Natural killer cell (primary cell): ENCODE results near the gene TRIM28. TPM values are rescaled to one million over a fixed set of nuclear protein-coding genes. Genes with fewer than 3 reads are reported as not detected.
"Not testable (repeated sequence)": the region's sequence is repeated elsewhere in the genome, so short reads cannot be mapped to it uniquely, and the experiment has no call there.

Experiments used
- ATAC-seq, 3 donors: fragments of 150-1000 bp in 2 of 3; fragments of 200-7000 bp in 1 of 3; cut with Tn5 transposase; 1 replicate in 1 of 3; 2 replicates in 2 of 3; pipeline ENCODE4 v1.10.0; 2021; ENCODE audit warnings: mild to moderate bottlenecking in 2 of 3, moderate library complexity in 2 of 3
- DNase-seq, 2 donors: peaks; one replicate each; pipeline versions ENCODE4 v3.0.0 to v3.0.0-alpha.2; 2013 to 2021; ENCODE audit warnings: mixed read lengths in 1 of 2
- H3K27ac ChIP-seq: one replicate; pipeline ENCODE4 v1.5.1; 2013; ENCODE audit warnings: mild to moderate bottlenecking, low read length
- H3K27me3 ChIP-seq: one replicate; pipeline ENCODE4 v1.6.1; 2013; ENCODE audit warnings: low read length; ENCODE audit not compliant: control insufficient read depth, insufficient read depth
- H3K36me3 ChIP-seq: one replicate; pipeline ENCODE4 v1.6.1; 2013; ENCODE audit warnings: low read length; ENCODE audit not compliant: control insufficient read depth, insufficient read depth
- H3K4me1 ChIP-seq: one replicate; pipeline ENCODE4 v1.6.1; 2013; ENCODE audit warnings: low read length; ENCODE audit not compliant: control insufficient read depth, insufficient read depth
- H3K4me3 ChIP-seq: one replicate; pipeline ENCODE4 v1.5.1; 2013; ENCODE audit warnings: low read length
- H3K9me3 ChIP-seq: one replicate; pipeline ENCODE4 v1.6.1; 2013; ENCODE audit warnings: low read length; ENCODE audit not compliant: control insufficient read depth, insufficient read depth
- H3K27ac Mint-ChIP-seq, 2 donors: one replicate each; pipeline ENCODE4 v1.8.0; 2022; ENCODE audit warnings: mild to moderate bottlenecking in 2 of 2, mixed read lengths in 2 of 2, moderate library complexity in 1 of 2
- H3K27me3 Mint-ChIP-seq, 2 donors: one replicate each; pipeline ENCODE4 v1.8.0; 2022; ENCODE audit warnings: low read depth in 2 of 2, mixed read lengths in 2 of 2
- H3K36me3 Mint-ChIP-seq: one replicate; pipeline ENCODE4 v1.8.0; 2022; ENCODE audit warnings: mixed read lengths
- H3K4me1 Mint-ChIP-seq, 2 donors: one replicate each; pipeline ENCODE4 v1.8.0; 2022; ENCODE audit warnings: mixed read lengths in 2 of 2
- H3K4me3 Mint-ChIP-seq: one replicate; pipeline ENCODE4 v1.8.0; 2022; ENCODE audit warnings: mild to moderate bottlenecking, moderate library complexity, mixed read lengths
- H3K9me3 Mint-ChIP-seq, 2 donors: one replicate each; pipeline ENCODE4 v1.8.0; 2022; ENCODE audit warnings: mixed read lengths in 2 of 2
- CTCF ChIP-seq: fragments of 200-600 bp; IDR thresholded peaks from one replicate; pipeline ENCODE4 v1.8.0; 2022; ENCODE audit warnings: antibody characterized with exemption
- WGBS: methylation state at CpG from one replicate; pipeline ENCODE4 v1.1.7; 2013; ENCODE audit warnings: missing lambda C conversion rate; ENCODE audit not compliant: insufficient coverage; 5-methylcytosine and 5-hydroxymethylcytosine counted together
- intact Hi-C: fragments of 100-400 bp; cut with micrococcal nuclease; formaldehyde crosslinking; loops from one replicate; pipeline ENCODE4 v1.14.2; 2022
- total RNA-seq, 4 donors: library from RNA; stranded (reverse); fragments of 120-200 nt in 1 of 4; gene quantifications; one replicate each; pipeline versions ENCODE4 v1.2.3 to v1.2.4, GENCODE V29; 2013 to 2022

The TRIM28 gene
- total RNA-seq, 3 donors from 2014 or later (not counting 1 experiment from before 2014, with no cell fraction given) = 330 to 451 (median 408) TPM

DNA sequence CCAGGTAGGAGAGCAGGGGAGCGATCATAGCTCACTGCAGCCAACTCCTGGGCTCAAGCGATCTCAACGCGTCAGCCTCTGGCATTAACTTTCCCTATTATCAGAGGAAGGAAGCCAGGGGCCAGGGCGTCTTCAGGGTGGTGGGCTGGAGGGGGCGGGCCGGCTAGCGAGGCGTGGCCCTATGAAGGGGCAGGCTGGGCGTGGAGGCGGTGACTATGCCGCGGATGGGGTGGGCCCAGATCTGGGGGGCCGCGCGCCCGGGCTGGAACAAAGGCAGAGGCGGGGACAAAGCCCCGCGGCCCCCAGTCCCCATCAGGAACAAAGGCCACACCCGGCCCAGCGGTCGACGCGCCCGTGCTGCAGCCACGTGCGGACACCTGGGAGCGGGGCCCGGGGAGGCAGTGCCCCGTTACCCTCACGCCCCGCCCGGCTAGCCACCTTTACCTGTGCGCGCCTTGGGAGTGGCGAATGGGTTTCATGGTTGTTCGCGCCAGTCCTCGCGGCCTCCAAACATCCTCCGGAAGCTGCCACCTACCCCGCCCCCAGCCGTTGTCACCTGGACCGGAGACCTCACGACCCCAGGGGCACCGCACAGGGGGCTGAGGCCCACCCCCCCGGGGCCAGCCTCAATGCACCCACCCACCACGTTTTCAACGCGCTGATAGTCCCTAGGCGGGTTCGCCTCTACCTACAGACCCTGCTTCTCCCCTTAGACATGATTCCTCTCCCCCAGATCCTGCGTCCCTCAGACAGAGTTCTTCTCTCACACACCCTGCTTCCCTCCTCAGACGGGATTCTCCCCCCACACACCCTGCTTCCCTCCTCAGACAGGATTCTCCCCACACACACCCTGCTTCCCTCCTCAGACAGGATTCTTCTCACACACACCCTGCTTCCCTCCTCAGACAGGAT is 5.4 kb upstream of the TRIM28 start:
- 1% methylated on average over 55 of the region's 55 CpGs for WGBS
- Histone ChIP-seq H3K4me3 (peak overlapping the region; percentile 9), H3K36me3 (no peaks in the 10 kb centered on the region), H3K27me3 (peaks cover 9% of the 10 kb centered on the region), H3K4me1 (peaks cover 18% of the 10 kb centered on the region), H3K27ac (no peak overlapping the region), H3K9me3 (no peaks in the 10 kb centered on the region)
- DNase-seq (peak in 1 of 2 donors; percentile 56), ATAC-seq (peak in 2 of 3 donors; percentile 46 to 48)
- no peak for TF ChIP-seq CTCF
- intact Hi-C loops = no loop called here
- Mint-ChIP-seq H3K4me1 (peaks cover 2 to 14% of the 10 kb centered on the region in 2 donors), H3K27ac (peak overlapping the region in 1 of 2 donors; percentile 68), H3K36me3 (no peaks in the 10 kb centered on the region), H3K4me3 (peak overlapping the region; percentile 59), H3K27me3 (peaks cover under 1 to 15% of the 10 kb centered on the region in 2 donors), H3K9me3 (no peaks in the 10 kb centered on the region)

DNA sequence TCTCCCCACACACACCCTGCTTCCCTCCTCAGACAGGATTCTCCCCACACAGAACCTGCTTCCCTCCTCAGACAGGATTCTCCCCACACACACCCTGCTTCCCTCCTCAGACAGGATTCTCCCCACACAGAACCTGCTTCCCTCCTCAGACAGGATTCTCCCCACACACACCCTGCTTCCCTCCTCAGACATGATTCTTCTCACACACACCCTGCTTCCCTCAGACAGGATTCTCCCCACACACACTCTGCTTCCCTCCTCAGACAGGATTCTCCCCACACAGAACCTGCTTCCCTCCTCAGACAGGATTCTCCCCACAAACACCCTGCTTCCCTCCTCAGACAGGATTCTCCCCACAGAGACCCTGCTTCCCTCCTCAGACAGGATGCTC is 4.7 kb upstream of the TRIM28 start:
- DNase-seq, H3K27ac ChIP-seq, intact Hi-C loops, H3K4me3 ChIP-seq, H3K27me3 ChIP-seq, H3K36me3 ChIP-seq, ATAC-seq, H3K4me3 Mint-ChIP-seq, H3K36me3 Mint-ChIP-seq, H3K9me3 Mint-ChIP-seq, H3K9me3 ChIP-seq: not testable (repeated sequence)
- Mint-ChIP-seq H3K27ac (peak overlapping the region in 1 of 2 donors; percentile 68), H3K4me1 (peaks cover 8 to 20% of the 10 kb centered on the region in 2 donors), H3K27me3 (peaks cover 6 to 18% of the 10 kb centered on the region in 2 donors)
- H3K4me1 ChIP-seq = peaks cover 21% of the 10 kb centered on the region

- H3K27me3 ChIP-seq, H3K36me3 Mint-ChIP-seq, H3K4me3 ChIP-seq, ATAC-seq, H3K4me3 Mint-ChIP-seq, H3K9me3 Mint-ChIP-seq, H3K9me3 ChIP-seq, H3K27ac ChIP-seq, intact Hi-C loops: not testable (repeated sequence)
- H3K4me1 ChIP-seq = peaks cover 39% of the 10 kb centered on the region
- Mint-ChIP-seq H3K4me1 (peaks cover 31 to 45% of the 10 kb centered on the region in 2 donors), H3K27ac (peak overlapping the region; percentile 99), H3K27me3 (peaks cover 6 to 18% of the 10 kb centered on the region in 2 donors)
- DNase-seq = peak in 1 of 2 donors; percentile 12
- WGBS = 92% methylated on average over 17 of the region's 18 CpGs
- peaks cover 17% of the 10 kb centered on the region for H3K36me3 ChIP-seq
These were observed 1.1 kb upstream of the TRIM28 start for GRCh38 chr19:58542641-58543372.

DNA sequence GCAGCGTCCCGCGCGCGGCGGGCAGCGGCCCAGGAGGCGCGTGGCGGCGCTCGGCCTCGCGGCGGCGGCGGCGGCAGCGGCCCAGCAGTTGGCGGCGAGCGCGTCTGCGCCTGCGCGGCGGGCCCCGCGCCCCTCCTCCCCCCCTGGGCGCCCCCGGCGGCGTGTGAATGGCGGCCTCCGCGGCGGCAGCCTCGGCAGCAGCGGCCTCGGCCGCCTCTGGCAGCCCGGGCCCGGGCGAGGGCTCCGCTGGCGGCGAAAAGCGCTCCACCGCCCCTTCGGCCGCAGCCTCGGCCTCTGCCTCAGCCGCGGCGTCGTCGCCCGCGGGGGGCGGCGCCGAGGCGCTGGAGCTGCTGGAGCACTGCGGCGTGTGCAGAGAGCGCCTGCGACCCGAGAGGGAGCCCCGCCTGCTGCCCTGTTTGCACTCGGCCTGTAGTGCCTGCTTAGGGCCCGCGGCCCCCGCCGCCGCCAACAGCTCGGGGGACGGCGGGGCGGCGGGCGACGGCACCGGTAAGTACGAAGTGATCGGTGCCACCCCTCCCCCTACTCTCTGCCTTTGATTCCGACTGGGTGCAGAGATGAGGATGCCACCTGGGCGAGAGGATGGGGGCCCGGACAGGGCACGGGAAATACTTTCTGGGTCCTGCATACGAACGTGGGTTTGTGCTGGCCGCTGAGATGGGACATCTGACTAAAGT is 874 bp downstream of the TRIM28 start:
- H3K4me1 Mint-ChIP-seq = peaks cover 31 to 34% of the 10 kb centered on the region in 2 donors
- no peak for TF ChIP-seq CTCF
- no peaks in the 10 kb centered on the region for H3K9me3 ChIP-seq
- ATAC-seq (peak; percentile 39 to 67 (median 55)), DNase-seq (peak in 1 of 2 donors; percentile 91)
- H3K27ac ChIP-seq = peak overlapping the region; percentile 93
- intact Hi-C loops = loop anchor here (1.0 kb wide), 3 partner anchors 11 to 45 kb away; partner anchors contain the start of genes CHMP2A and MZF1
- peaks cover 6 to 7% of the 10 kb centered on the region in 2 donors for H3K27me3 Mint-ChIP-seq
- peaks cover 27% of the 10 kb centered on the region for H3K4me1 ChIP-seq
- H3K27ac Mint-ChIP-seq = peak overlapping the region; percentile 99
- H3K4me3 Mint-ChIP-seq = peak overlapping the region; percentile 98
- H3K4me3 ChIP-seq = peak overlapping the region; percentile 51
- peaks cover 36% of the 10 kb centered on the region for H3K36me3 ChIP-seq
- H3K9me3 Mint-ChIP-seq = no peaks in the 10 kb centered on the region
- no peaks in the 10 kb centered on the region for H3K27me3 ChIP-seq
- WGBS = under 1% methylated on average over 92 of the region's 92 CpGs
- H3K36me3 Mint-ChIP-seq = no peaks in the 10 kb centered on the region
